ENCODE results near the gene TNFRSF6B.

Gene TNFRSF6B

DNA sequence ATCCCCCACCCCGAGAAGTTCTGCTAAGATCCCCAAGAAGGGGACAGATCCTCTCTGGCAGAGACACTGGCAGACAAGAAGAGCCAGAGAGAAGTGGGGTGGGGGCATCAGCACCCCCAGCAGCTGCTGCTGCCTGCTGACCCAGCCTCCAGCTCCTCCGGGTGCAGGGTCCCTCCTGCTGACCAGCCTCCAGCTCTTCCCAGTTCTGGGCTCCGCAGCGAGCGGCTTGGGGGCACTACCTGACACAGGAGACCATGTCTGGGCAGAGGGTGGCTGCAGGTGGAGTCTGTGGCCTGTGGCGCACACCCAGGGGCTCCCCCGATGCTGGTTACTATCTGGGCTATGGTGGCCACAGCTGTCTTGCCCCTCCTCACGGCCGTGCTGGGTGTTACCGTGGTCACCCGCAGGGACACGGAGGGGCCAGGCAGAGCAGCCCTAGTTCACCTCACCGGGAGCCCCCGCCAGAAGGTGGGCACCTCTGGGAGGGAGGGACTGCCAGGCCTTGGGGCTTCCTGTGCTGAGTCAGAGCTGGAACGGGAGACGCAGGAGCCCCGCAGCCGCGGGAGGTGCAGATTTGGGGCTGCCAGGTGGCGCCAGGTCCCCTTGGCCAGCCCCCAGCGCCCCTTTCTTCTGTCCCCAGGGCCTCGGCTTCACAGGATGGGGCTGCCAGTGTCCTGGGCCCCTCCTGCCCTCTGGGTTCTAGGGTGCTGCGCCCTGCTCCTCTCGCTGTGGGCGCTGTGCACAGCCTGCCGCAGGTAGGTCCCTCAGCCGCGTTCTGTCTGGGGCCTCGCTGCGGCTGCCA lies 40.6 kb downstream of the TNFRSF6B start:
- Histone ChIP-seq H3K27me3 (ENCODE audit: insufficient read depth, poor library complexity, severe bottlenecking) (no peaks in the 10 kb centered on the region), H3K27ac (replicated peaks) (no peak overlapping the region), H3K4me3 (replicated peaks; ENCODE audit: insufficient read depth, low read length) (no peak overlapping the region)
- TF ChIP-seq POLR2AphosphoS5 (IDR thresholded peaks at IDR 0.05; ENCODE audit: low read depth) (no peak), SPI1 (IDR thresholded peaks at IDR 0.05; ENCODE audit: borderline replicate concordance, low read depth) (no peak), GABPA (IDR thresholded peaks at IDR 0.05; ENCODE audit: low read depth) (no peak), REST (IDR thresholded peaks at IDR 0.05; ENCODE audit: insufficient replicate concordance, low read depth) (no peak)
- TF ChIP-seq, protein P1, sequence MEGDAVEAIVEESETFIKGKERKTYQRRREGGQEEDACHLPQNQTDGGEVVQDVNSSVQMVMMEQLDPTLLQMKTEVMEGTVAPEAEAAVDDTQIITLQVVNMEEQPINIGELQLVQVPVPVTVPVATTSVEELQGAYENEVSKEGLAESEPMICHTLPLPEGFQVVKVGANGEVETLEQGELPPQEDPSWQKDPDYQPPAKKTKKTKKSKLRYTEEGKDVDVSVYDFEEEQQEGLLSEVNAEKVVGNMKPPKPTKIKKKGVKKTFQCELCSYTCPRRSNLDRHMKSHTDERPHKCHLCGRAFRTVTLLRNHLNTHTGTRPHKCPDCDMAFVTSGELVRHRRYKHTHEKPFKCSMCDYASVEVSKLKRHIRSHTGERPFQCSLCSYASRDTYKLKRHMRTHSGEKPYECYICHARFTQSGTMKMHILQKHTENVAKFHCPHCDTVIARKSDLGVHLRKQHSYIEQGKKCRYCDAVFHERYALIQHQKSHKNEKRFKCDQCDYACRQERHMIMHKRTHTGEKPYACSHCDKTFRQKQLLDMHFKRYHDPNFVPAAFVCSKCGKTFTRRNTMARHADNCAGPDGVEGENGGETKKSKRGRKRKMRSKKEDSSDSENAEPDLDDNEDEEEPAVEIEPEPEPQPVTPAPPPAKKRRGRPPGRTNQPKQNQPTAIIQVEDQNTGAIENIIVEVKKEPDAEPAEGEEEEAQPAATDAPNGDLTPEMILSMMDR (IDR thresholded peaks at IDR 0.05; ENCODE audit: insufficient read depth, low read length), result no peak
- DNase-seq (ENCODE audit: low read depth in 1 of 2, low spot score in 1 of 2), result no peak

- TF ChIP-seq REST (IDR thresholded peaks at IDR 0.05; ENCODE audit: insufficient replicate concordance, low read depth) (no peak), POLR2AphosphoS5 (IDR thresholded peaks at IDR 0.05; ENCODE audit: low read depth) (no peak), SPI1 (IDR thresholded peaks at IDR 0.05; ENCODE audit: borderline replicate concordance, low read depth) (no peak), GABPA (IDR thresholded peaks at IDR 0.05; ENCODE audit: low read depth) (no peak)
- TF ChIP-seq, protein P1 (IDR thresholded peaks at IDR 0.05; ENCODE audit: insufficient read depth, low read length), result no peak
- no peak for DNase-seq (ENCODE audit: low read depth in 1 of 2, low spot score in 1 of 2)
- no peak overlapping the region for H3K27ac ChIP-seq (replicated peaks)
- no peak overlapping the region for H3K4me3 ChIP-seq (replicated peaks; ENCODE audit: insufficient read depth, low read length)
- no peaks in the 10 kb centered on the region for H3K27me3 ChIP-seq (ENCODE audit: insufficient read depth, poor library complexity, severe bottlenecking)
Measured at GRCh38 chr20:63737695-63737944, 41.2 kb downstream of the TNFRSF6B start.

- no peak for DNase-seq (ENCODE audit: low read depth in 1 of 2, low spot score in 1 of 2)
- Histone ChIP-seq H3K27me3 (ENCODE audit: insufficient read depth, poor library complexity, severe bottlenecking) (no peaks in the 10 kb centered on the region), H3K4me3 (replicated peaks; ENCODE audit: insufficient read depth, low read length) (no peak overlapping the region), H3K27ac (replicated peaks) (no peak overlapping the region)
- no peak; the same call in 1 of the 2 replicates for TF ChIP-seq POLR2AphosphoS5 (IDR thresholded peaks at IDR 0.05; ENCODE audit: low read depth)
- no peak for TF ChIP-seq REST (IDR thresholded peaks at IDR 0.05; ENCODE audit: insufficient replicate concordance, low read depth)
Measured at GRCh38 chr20:63737945-63738686, 41.7 kb downstream of the TNFRSF6B start.
